ENCODE results near the gene NPAS3.

GRCh38 chr14:33207467-33208017, 268.9 kb downstream of the NPAS3 start:
- TF ChIP-seq CTCF (IDR thresholded peaks at IDR 0.05), result no peak
- TF ChIP-seq POLR2A (IDR thresholded peaks at IDR 0.05), result no peak
